ENCODE measurements around the gene AVEN.

- TF ChIP-seq POLR2AphosphoS5 (IDR thresholded peaks at IDR 0.05; ENCODE audit: low read depth, low read length), result no peak
- no peak for TF ChIP-seq REST (IDR thresholded peaks at IDR 0.05; ENCODE audit: insufficient read depth in 1 of 2, low read depth in 2 of 2, low read length in 2 of 2)
- no peak for TF ChIP-seq TAF1 (IDR thresholded peaks at IDR 0.05; ENCODE audit: borderline replicate concordance, insufficient read depth, low read length)
- TF ChIP-seq SIN3A (IDR thresholded peaks at IDR 0.05; ENCODE audit: borderline replicate concordance, insufficient read depth, low read length), result no peak
- no peak for TF ChIP-seq FOXP2 (optimal IDR thresholded peaks at IDR 0.05; ENCODE audit: borderline replicate concordance, extremely low read depth, extremely low read length, insufficient read depth)
Observed at GRCh38 chr15:34012461-34013028, 26.5 kb downstream of the AVEN start.

Data from PFSK-1 (cell line).